ENCODE measurements around the gene WWC2. TPM values are rescaled to one million over a fixed set of nuclear protein-coding genes. Genes with fewer than 3 reads are reported as not detected.

Gene WWC2
- total RNA-seq, 1 donor from 2014 or later, result 0.32 TPM

DNA sequence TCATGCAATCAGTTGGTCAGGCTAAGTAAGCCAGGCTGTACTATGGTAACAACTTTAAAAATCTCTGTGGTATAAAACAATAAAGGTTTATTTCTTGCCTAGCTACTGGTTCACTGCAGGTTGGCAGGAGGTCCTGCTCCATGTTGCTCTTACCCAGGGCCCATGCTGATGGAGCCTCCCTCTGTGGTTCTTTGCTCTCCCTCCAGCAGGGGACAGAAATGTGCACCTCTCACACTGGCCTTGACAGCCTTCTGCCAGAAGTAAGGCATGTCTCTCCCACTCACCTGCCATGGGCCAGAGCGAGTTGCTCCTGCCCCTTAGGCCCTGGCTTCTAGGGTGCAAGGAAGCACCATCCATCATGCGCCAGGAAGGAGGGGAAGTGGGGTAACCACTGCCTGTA lies 189.9 kb downstream of the WWC2 start:
- intact Hi-C loops (cut with micrococcal nuclease), result no loop called here

DNA sequence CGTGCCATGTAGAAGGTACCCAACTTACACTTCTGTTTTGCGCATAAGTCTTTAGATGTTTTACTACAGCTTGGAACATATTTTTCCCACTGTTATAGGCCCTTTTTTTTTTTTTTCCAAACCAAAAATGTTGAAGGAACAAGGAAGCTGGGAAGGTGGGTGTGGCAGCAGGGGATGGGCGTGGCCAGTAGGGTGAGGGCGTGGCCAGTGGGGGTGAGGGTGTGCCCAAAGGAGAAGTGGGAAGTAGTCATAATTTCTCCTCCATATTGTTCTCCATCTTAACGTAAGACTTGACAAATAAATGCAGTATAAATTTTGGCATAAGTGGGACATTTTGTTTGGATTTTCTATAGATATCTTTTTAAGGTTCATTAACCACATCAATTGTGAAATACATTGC lies 190.6 kb downstream of the WWC2 start:
- intact Hi-C loops (cut with micrococcal nuclease), result no loop called here

DNA sequence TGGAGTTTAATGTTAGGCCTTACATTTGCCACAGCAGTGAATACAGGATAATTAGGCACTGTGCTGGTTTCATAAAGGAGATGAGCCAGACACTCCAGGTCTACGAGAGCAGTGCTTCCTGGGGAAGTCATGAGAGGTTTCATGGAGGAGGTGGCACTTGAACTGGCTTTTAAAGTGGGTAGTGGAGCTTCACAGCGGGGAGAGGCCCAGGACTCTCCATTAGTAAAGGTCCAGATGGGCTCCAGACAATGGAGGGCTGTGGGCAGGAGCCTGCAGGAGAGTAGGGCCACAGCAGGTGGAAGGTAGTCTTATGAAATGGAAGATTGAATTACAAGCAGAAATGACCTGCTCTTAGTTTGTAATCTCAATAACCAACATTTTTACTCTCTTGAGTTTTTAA lies 192.0 kb downstream of the WWC2 start:
- intact Hi-C loops (cut with micrococcal nuclease), result no loop called here

DNA sequence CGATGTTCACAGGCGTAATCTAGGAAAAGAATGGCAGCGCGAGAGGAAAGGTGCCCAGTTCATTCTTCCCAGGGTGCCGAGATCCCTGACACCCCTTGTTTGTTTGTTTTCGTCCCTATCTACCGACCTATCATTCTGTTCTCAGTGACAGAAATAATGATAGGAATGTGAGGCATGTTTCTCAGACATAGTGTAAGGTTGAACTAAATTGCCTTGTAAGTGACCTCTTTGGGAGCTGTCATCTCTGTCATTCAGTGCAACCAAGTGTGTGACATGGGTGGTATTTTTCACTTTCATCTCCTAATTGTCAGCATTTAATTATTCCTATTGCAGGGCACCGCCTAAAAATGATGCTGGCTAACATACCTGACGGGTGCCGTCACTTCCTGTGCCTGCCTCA lies 196.7 kb downstream of the WWC2 start:
- intact Hi-C loops (cut with micrococcal nuclease), result no loop called here

DNA sequence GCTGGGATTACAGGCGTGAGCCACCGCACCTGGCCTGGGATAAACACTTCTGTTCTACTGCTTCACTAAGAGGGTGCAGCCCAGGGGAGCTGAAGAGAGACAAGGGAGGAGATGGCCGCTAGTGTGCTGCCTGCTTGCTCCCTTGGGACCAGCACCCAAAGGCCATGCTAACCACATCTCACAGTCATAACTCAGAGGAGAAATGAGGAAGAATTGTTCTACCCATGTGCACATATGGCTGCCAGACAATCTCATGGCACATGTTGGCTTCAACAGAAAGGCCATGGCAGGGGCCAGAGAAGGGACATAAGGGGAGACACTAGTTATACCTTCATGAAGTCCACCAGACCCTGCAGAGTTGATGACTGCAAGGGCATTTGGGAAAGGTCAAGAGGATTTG lies 198.6 kb downstream of the WWC2 start:
- intact Hi-C loops (cut with micrococcal nuclease), result no loop called here

DNA sequence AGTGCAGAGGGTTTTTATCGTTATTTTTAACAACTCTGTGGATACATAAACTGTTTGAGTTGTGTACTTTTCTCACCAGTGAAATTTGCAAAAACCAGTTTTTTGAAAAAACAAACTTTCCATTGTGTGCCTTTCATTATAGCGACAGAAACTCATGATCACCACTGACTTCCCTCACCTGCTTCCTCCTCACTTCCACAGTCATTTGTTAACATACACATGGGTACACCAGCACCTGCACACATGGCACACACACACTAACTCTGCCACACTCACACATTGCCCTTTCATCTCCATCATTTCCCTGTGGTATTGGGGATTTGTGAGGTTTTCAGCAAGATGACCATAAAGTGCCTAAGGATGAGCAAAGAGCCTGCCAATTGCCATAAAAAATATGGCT lies 200.4 kb downstream of the WWC2 start:
- intact Hi-C loops (cut with micrococcal nuclease), result no loop called here

DNA sequence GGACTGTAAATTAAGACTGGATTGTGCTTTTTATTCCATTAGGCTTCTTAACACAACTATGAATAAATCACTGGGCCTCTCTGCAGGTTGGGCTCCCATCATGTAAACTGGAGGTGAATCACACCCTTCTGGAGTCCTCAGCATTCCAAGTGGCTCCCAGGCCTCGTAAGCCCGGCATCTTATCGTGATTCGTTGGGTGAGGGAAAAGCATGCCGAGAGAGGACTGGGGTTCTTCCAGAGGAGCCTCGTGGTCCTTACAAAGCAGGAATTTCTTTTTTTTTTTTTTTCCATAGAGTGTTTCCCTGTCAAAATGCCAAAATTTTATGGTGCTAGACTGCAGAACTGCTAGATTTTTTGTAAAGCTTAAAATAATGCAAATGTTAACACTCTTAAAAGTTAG lies 201.0 kb downstream of the WWC2 start:
- intact Hi-C loops (cut with micrococcal nuclease), result no loop called here

DNA sequence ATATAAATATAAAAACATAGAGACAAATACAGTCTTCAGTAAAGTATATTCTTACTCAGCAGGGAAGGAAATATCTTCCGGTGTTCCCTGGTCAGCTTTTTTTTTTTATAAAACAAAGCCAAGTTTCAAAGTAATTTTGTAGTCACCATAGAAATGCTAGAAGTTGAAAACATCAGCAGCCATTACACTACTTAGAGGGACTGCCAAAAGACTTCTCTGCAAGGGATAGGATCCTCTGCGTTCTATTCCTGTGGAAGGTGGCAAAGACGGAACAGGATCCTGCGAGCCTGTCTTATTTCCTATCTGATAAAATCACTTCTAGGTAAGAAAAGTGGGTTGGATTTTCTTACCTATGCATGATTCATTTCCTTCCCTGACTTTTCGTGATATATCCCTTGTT lies 201.6 kb downstream of the WWC2 start:
- intact Hi-C loops (cut with micrococcal nuclease), result no loop called here

DNA sequence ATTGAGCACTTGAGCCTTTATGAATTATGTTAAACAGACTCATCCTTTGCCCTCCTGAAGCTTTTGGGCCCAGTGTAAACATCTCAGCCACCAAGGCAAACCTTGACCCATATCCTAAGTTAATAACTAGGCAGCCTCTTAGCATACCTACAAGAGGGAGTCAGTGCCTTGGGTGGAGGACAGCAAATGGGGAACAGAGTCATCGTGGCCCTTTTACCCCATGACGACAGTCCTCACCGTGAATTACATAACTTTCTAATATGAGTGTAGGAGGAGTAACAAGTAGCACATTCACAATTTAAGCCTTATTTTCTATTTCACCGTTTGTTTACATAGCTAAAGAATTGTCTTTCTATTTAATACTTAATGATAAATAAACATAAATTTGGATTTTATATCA lies 204.2 kb downstream of the WWC2 start:
- intact Hi-C loops (cut with micrococcal nuclease), result no loop called here

DNA sequence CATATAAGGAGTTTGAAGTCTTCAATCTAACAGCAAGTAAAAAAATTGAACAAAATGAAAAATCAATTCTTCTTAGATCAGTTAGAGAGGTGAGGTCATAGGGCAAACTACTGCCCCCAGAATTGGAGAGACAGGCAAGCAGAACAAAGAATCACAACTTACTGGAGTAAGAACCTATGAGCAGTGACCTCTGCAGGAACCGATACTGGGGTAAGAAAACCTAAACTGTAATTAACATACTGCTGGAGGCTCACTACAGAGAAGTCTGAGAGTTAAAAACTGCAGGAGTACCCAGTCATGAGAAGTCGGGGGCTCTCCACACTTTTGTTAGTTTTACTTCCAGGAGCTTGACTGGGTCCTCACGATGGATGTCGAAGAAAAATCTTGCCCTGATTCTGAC lies 205.0 kb downstream of the WWC2 start:
- intact Hi-C loops (cut with micrococcal nuclease), result no loop called here

DNA sequence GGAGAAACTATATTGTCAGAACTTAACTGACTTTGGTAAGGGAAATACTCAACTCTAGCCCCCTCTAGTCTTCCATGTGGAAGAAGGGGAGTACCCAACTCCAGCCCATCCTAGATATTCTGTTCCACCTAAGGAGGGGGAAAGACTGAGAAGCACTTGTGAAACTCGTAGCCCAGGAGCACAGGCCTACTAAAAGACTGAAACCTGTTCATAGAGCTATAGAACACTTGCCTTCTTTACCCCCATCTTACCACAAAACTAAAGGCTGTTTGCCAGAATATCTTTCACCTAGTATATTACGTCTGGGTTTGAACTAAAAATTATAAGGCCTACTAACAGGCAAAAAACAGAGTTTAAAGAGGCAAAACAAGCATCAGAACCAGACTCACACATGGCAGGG lies 205.5 kb downstream of the WWC2 start:
- intact Hi-C loops (cut with micrococcal nuclease), result no loop called here

DNA sequence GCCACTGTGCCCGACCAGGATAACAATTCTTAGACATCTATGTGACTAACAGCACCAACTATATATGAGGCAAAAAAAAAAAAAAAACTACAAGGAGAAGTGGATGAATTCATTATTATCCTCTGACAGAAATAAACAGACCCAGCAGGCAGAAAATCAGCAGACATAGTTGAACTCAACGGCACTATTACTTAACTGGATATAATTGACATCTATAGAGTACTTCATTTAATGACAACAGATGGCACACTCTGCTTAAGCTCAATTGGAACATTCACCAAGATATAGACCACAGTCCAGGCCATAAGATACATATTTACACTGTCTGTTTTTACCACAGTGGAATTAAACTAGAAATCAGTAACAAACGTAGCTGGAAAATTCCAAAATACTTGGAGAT lies 207.8 kb downstream of the WWC2 start:
- intact Hi-C loops (cut with micrococcal nuclease), result no loop called here

DNA sequence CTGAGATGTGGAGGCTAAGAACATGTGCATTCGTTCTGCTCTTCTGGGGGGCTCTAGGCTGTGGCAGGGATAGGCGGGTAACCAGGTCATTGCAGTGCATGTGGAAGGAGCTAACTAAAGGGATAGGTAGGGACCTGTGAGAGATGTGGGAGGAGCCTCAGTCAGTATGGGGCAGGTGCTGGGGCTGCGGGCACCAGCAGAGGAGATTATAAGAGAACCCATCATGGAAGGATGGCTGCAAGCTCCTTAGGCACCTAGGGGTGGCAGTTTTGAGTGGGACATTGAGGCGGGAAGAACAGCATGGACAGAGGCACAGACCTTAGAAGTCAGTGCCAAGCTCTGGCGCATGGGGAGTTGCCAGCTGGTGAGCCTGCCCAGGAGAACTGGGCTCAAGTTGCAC lies 213.8 kb downstream of the WWC2 start:
- intact Hi-C loops (cut with micrococcal nuclease), result no loop called here

DNA sequence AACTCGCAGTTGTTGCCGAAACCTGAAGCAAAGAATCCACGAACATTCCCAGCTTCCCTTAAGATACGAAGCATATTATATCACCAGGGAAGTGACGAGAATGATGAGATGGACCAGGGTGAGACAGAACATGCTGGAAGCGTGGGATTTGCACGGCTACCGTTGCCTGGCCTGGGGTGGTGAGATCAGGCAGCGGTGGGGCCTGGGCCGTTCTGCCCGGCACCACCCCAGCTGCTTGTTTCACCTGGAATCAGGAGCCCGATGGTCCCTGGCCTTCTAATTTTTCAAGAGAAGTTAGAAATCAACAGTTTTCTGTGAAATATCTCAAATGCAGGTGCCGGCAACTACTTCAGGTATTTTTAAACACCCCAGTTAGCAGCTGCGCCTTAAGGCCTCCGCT lies 215.3 kb downstream of the WWC2 start:
- intact Hi-C loops (cut with micrococcal nuclease), result no loop called here

DNA sequence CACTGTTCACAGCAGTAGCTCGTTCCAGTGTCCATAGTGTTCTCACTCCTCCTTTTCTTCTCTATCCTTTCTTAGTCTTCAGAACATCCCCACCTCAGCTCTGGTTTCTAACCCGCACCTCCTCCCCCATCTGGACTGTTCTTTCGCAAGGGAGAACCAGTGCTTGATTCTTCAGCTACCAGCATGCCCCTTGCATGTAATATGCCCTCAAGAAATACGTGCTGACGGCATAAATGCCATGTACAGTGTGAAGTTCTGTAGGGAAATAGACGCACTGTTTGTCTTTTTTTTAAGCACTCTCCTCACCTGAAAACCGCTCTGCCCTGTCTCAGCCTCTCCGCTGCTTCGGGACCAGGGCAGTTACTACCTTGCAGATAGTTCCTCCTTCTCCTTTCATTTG lies 215.7 kb downstream of the WWC2 start:
- intact Hi-C loops (cut with micrococcal nuclease), result no loop called here

DNA sequence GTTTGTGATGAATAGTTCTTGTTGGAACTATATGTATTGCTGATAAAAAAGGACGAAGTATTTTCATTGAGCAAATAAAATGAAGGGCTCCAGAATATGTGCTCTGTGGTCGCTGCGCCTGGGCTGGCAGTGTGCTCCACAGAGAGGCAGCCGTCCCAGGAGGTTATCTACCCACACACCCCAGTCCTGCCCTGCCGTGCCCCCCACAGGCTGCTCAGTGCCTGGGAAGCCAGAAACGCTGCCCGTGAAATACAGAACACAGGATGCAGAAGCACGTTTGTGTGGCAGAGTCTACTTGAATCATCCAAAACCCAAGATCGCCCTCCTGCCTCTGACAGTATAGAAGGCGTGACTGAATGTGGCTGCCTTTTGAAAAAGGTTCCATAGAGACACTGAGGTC lies 219.6 kb downstream of the WWC2 start:
- intact Hi-C loops (cut with micrococcal nuclease), result no loop called here

DNA sequence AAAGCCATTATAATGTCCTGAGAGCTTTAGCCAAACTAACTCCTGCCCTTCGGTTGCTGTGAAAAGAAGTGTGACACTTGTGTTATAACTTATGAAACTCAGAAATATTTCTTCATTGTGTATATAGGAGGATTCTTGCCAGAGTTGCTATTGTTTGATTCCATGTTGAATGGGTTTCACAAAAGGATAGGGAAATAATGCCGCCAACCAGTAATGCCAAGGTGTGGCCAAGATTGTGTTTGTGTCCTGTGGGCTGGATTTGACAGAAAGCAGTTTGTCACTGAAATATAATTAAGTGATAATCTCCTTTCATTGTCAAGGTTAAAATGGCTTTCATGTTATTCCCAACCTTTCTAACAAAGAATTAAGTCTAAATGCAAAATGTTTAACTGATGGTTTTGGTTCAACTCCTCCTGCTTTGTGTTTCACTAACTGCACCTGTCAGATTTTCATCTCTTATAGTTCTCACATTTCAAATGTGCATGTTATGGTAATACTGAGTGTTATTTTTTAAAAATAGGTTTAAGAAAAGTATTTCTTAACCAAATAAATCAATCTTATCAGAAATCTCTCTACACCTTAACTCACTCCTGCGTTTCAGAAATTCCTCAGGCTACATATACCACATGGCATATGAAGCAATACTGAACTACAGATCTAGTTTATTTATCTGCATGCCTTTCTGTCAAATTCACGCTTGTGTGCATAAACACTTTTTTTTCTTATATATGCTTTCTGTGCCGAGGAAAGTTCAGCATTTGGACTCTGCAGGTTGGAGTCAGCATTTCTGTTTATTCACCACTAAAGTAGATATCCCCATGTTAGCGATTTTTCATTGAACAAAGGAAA lies 221.4 kb downstream of the WWC2 start, which contains the start of gene CLDN22:
Gene CLDN22 (minus strand): TSS at position 66 of the 849 bp plus-strand sequence. CDS start 58 bp downstream, at position 8.
- intact Hi-C loops (cut with micrococcal nuclease), result loop anchor here (5.0 kb wide), 1 partner anchor 77 kb away; no protein-coding TSS in a partner anchor

DNA sequence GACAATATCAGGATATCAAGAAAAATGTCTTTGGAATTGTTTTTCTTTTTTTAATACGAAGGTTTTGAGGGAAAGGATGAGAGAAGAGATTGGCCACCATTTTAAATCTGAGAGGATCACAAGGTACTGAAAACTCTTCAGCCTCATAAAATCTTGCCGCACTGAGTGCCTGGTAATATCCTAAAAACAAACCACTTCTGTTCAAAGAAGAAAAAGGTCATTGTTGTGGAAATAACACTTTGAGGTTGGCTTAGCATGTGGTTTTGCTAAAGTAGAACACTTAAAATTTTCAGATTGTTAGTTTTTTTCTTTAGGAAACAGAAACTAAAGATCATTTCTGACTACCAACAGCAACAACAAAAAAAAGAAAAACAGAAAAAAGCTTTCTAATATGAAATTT lies 222.0 kb downstream of the WWC2 start:
- intact Hi-C loops (cut with micrococcal nuclease), result loop anchor here (5.0 kb wide), 1 partner anchor 76 kb away; no protein-coding TSS in a partner anchor

DNA sequence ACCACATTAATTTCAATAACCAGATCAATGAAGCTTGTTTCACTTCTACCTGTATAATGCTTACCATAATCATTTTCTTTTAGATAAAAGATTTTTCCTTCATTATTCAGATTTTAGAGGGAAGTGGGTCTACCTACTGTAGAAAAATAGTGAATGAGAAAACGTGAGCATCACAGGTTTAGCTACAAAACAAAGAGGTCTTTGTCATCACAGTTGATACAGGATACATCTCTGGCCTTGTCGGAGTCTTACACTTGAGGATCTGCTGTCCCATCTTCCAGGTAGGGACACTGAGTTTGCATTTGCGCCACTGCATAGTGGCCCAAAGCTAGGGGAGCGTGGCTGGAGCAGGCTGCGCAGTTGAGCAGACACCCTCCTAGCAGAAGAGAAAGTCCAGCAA lies 222.5 kb downstream of the WWC2 start:
- intact Hi-C loops (cut with micrococcal nuclease), result loop anchor here (5.0 kb wide), 1 partner anchor 76 kb away; no protein-coding TSS in a partner anchor

DNA sequence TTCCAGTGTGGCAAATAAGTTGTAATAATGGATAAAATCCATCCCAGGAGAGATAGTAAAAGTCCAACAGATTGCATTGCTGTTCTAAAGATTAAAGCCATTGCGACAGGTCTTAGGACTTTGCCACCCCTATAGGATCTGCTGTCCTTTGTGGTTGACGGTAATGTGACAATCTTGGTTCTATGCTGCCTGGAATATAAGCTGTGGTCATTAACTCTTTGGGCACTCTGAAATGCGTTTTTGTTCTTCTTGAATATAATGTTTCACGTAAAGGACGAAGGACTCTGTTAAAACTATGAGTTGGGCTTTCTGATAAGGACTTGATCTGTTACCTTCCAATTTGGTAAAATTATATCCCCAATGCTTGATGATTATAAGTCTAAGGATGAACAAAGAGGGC lies 223.3 kb downstream of the WWC2 start, which contains the start of gene CLDN24:
Gene CLDN24 (minus strand): TSS at position 101 of the 400 bp plus-strand sequence. CDS start 0 bp downstream, at position 101.
- intact Hi-C loops (cut with micrococcal nuclease), result loop anchor here (5.0 kb wide), 1 partner anchor 75 kb away; no protein-coding TSS in a partner anchor

DNA sequence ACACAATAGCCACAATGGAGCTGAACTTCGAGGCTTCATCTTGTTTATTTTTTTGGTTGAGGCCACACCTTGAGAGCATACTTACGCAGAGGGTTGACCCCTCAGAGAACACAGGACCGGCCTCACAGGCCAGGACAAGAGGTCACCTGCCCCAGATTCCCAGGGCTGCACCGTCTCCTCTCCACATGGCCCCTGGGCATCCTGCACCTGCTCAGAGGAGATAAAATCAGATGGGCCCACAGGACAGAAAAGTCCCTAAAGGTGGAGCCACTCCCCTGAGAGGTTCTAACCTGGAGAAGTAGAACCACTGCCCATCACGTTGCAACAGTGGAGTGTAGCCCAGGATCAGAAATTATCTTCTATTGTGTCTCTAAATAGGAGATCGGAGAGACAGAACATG lies 224.2 kb downstream of the WWC2 start:
- intact Hi-C loops (cut with micrococcal nuclease), result loop anchor here (5.0 kb wide), 1 partner anchor 74 kb away; no protein-coding TSS in a partner anchor

DNA sequence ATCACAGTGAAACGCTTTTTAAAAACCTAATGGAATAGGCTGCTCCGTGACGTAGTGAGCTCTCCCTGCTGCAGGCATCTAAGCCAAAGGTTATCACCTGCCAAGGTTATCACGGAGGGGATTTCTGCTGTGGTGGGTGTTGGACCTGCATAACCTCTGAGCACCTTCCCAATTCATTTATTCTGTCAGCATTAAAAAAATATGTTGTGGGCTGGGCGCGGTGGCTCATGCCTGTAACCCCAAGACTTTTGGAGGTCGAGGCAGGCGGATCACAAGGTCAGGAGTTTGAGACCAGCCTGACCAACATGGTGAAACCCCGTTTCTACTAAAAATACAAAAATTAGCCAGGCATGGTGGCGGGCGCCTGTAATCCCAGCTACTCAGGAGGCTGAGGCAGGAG lies 225.0 kb downstream of the WWC2 start:
- intact Hi-C loops (cut with micrococcal nuclease), result loop anchor here (5.0 kb wide), 1 partner anchor 73 kb away; no protein-coding TSS in a partner anchor

DNA sequence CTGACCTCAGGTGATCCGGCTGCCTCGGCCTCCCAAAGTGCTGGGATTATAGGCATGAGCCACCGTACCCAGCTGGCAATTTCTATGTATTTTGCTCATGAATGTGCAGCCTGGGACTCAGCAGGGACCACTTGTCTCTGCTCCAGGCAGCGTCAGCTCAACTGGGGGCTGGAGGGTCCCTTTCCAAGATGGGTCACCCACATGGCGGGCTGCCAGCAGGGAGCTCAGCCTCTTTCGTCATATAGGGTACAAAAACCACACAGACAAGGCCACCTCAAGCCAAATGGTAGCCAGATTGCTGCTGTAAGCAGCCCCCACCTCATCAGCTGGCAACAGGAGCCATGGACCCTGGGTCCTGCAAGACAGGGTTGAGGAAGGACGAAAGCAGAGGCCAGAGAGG lies 225.6 kb downstream of the WWC2 start:
- intact Hi-C loops (cut with micrococcal nuclease), result loop anchor here (5.0 kb wide), 1 partner anchor 73 kb away; no protein-coding TSS in a partner anchor
